DLD1 (cell line): ENCODE measurements around the gene BMP7.
"Not testable (repeated sequence)": the region's sequence is repeated elsewhere in the genome, so short reads cannot be mapped to it uniquely, and the experiment has no call there.

Experiments
- in situ Hi-C: cut with HindIII; loops from 2 replicates; pipeline ENCODE4 v1.10.0; 2017; ENCODE audit warnings: low sequenced_read_pairs

BMP7 gene

GRCh38 chr20:57268399-57269076, 2.1 kb upstream of the BMP7 start:
- in situ Hi-C loops, result no loop called here

GRCh38 chr20:57267158-57267821, 849 bp upstream of the BMP7 start:
- in situ Hi-C loops, result no loop called here

DNA sequence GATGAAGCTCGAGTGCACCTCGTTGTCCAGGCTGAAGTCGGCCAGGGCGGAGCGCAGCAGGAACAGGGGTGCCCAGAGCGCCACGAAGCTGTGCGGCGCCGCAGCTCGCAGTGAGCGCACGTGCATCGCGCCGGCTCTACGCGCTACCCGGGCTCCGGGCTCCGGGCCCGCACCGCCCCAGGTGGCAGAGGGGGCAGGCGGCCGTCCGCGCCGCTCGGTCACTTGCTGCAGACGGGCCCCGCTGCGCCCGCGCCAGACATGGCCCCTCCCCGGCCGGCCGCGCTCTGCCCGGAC, 497 bp downstream of the BMP7 start:
- in situ Hi-C loops, result no loop called here

DNA sequence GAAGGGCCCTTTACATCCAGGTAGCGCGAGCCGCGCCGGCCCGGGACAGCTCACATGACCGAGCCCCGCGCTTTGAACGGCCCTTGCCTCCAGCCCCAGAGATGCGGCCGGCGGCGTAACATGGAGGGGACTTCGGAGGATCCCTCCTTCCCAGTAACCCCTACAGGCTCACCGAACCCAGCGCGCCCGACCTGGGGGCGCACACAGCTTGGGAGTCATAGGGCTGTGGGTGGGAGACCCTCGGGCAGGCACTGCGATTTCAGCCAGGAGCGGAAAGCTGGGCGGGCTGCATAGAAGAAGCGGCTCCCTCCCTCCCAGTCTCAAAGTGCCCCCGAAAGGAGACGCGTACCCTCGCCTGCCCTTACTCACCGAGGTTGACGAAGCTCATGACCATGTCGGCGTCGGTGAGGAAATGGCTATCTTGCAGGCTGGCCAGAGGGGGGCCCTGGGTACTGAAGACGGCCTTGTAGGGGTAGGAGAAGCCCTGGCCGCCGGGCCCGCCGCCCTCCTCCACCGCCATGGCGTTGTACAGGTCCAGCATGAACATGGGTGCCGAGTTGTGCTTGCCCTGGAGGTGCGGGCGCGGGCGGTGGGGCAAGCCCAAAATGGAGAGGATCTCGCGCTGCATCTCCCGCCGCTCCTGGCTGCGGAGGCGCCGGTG, 975 bp downstream of the BMP7 start:
- in situ Hi-C loops, result no loop called here

GRCh38 chr20:57264908-57265335, 1.5 kb downstream of the BMP7 start:
- in situ Hi-C loops, result not testable (repeated sequence)

- in situ Hi-C loops, result no loop called here
Measured at GRCh38 chr20:57263801-57264792, 2.3 kb downstream of the BMP7 start.

DNA sequence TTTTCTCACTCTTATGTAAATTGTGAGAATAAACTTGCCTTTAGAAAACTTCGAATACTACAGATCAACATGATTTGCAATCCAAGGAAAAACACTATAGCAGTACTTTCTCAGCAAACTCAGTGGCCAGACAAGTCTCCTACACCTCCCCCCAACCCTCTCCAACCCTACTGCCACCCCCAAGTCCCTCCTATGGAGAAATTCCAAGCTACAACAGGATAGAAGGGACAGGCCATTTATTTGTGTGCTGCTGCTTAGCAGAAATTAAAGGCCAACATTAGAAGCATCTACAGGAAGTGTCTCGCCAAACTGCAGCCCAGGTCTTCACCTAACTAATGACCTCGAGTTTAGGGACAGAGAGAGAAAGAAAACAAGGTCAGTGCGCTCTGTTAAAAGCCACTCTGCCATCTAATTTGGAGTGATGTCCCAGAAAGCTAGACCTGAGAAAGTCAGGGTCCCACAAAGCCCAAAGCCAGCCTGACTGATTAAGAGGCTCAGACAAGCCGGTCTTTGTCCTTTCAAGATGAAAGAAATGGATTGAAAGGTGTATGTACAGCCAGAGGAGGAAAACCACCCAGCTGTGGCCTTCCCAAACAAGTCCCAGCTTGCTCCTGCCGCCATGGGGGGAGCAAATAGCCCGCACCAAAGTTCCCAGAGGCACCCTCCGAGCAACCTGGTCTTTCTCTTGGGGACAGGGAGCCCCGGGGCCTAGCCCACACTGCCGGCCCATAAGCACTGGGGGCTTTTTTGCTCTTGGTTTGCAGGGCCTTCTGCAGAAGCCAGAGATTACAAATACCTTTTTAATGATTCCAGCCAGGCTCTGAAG, 3.4 kb downstream of the BMP7 start:
- in situ Hi-C loops, result no loop called here

- in situ Hi-C loops, result no loop called here
Measured at GRCh38 chr20:57262301-57262700, 4.1 kb downstream of the BMP7 start.

DNA sequence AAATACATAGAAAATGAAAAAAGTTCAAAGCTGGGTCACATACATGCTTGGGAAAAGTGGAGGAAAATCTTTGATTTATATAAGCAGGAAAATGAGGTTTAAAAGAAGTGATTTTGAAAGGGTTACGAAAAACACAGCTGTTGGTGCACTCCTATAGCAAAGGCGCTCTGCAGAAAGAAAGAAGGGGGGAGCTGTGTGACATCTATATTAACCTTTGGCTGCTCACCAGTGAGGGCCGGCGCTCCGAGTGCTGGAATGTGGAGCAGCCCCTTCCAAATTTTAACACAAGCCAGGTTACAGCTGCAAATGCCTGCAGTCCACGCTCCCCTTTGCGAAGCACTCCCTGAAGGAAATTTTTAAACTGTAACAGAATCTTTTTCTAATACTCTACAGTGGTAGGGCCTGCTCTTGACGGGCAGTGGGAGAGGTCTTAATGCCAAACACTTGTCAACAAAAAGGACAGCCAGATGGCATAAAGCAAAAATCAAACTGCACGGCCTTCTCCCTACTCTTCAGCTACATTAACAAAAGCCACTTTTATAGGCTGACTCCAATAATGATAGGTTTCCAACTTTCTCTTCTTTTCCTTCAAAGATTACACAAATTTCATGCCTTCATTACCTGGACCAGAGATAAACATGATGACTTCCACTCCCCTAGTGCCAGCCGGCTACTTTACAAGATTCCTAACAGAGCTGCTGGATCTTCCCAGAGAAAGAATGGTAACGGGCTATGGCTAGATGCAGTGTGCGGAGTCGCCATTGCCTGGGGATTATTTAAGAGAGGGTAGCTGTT, 4.8 kb downstream of the BMP7 start:
- in situ Hi-C loops, result no loop called here

DNA sequence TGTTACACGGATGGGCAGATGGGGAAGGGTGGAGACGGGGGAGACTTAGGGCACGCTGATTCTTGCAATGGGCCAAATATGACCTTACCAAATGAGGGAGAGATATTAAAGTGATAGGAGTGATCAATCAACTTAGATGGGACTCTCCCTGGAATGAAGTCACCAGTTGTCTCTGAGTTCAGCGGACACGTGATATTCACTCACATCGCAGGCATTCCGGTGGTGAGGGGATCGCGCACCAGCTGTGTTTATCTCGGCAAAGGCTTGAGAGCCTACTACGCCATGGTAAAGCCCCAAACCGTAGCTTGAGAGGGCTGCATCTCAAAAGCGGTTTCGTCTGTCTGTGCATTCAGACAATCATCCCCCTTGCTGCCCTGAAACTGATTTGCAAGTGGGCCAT, 5.5 kb downstream of the BMP7 start:
- in situ Hi-C loops, result no loop called here

GRCh38 chr20:57259938-57260921, 6.2 kb downstream of the BMP7 start:
- in situ Hi-C loops, result no loop called here

DNA sequence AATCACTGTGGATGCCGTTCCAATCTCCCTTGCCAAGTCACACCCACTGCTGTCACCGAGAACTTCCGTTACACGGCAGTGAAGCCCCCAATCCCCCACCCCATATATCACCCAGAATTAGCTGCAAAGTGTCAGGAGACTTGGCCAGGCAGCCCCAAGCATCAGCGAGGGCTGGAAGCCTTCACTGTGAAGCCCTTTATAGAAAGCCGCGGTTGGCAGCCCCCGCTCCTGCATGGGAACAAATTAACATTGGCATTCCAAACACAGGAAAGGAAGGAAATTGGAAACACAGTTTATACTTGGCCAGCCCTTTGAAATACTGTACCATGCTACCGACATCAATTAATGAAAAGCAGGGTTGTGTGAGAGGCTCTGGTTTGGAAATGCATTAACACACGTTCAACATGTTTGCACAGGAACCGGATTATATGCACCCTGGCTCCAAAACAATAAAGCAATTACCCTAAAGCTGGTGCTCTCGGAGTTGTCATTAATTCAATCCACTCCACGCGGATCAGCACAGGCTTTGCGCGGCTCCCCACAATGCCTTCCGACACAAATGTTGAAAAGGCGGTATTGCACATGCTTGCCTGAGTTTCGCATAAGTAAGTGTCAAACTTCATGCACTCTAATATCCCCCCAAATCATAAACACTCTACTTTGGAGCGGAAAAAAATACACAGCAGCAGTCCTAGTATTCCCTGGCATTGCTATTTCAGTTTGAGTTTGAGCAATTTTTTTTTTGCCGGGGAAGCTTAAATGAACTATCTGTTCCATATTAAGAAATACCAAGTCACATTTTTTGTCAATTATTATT, 7.1 kb downstream of the BMP7 start:
- in situ Hi-C loops, result no loop called here

- in situ Hi-C loops, result no loop called here
Measured at GRCh38 chr20:57257701-57258453, 8.6 kb downstream of the BMP7 start.

DNA sequence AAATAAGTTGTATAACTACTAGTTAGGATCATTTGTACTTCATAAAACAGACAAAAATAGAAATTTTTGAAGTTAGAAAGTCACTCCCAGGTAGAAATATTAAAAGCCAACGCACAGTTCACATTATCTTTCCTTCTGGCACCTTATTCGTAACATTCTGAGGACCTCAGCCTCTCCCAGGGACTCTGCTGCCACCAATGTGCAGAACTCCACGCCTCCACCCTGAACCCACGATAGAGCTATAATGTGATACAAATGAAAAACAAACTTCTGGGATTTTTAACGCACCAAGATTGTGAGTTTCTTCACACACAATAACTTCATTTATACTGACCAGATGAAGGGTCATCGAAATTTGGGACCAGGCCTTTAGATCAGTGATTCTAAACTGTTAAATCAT, 9.5 kb downstream of the BMP7 start:
- in situ Hi-C loops, result no loop called here

- in situ Hi-C loops, result no loop called here
Measured at GRCh38 chr20:57256205-57256604, 10.2 kb downstream of the BMP7 start.

DNA sequence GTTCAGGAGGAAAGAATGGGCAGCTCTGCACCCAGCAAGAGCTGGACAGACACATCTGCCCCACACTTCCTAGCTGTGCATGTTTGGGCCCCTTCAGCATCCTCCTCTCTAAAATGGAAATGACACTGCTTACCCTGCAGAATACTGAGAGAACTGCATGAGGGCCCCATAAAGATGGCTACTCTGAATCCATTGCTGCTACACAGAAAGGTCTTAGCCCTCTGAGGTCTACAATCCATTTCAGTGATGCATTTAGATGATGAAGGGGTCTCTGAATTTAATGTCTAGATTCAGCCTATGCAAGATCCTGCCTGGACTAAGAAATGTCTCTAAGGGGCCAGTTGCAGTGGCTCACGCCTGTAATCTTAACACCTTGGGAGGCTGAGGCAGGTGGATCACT, 11.3 kb downstream of the BMP7 start:
- in situ Hi-C loops, result no loop called here
